Measurements from ENCODE around the gene TRAM2.

DNA sequence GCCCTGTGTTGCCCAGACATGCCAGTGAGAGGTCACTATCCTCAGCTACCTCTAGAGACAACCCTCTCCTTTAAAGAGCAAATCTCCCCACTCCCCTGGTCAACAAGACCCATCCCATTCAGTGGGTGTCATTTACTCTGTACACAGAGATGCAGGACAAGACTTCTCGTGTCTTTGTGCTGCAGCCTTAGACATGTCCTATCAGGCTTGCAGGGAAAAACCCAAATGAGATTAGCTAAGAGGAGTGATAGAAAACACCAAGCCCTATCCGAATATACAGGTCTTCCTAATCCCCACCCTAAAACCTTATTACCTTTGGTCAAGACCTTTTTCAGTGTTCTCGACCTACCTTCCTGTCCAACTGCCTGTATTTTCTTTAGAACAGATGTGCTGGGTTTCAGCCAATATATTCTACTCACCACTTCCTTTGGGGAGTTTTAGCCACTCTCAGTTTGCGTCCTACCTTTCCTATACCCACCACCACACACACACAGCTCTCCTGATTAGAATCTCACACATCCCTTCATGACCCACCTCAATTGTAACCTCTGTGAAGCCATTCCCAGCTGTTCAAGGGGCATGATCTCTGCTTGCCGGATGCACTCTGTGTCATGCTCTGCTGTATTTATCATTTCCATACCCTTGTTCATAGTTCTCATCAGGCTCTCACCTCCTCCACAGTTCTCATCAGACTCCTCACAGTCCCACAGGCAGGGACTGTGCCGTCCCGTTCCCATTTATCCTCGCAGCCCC lies 39.7 kb downstream of the TRAM2 start:
- TF ChIP-seq, protein P1, sequence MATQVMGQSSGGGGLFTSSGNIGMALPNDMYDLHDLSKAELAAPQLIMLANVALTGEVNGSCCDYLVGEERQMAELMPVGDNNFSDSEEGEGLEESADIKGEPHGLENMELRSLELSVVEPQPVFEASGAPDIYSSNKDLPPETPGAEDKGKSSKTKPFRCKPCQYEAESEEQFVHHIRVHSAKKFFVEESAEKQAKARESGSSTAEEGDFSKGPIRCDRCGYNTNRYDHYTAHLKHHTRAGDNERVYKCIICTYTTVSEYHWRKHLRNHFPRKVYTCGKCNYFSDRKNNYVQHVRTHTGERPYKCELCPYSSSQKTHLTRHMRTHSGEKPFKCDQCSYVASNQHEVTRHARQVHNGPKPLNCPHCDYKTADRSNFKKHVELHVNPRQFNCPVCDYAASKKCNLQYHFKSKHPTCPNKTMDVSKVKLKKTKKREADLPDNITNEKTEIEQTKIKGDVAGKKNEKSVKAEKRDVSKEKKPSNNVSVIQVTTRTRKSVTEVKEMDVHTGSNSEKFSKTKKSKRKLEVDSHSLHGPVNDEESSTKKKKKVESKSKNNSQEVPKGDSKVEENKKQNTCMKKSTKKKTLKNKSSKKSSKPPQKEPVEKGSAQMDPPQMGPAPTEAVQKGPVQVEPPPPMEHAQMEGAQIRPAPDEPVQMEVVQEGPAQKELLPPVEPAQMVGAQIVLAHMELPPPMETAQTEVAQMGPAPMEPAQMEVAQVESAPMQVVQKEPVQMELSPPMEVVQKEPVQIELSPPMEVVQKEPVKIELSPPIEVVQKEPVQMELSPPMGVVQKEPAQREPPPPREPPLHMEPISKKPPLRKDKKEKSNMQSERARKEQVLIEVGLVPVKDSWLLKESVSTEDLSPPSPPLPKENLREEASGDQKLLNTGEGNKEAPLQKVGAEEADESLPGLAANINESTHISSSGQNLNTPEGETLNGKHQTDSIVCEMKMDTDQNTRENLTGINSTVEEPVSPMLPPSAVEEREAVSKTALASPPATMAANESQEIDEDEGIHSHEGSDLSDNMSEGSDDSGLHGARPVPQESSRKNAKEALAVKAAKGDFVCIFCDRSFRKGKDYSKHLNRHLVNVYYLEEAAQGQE (IDR thresholded peaks at IDR 0.05) = no peak
- TF ChIP-seq, protein P2, sequence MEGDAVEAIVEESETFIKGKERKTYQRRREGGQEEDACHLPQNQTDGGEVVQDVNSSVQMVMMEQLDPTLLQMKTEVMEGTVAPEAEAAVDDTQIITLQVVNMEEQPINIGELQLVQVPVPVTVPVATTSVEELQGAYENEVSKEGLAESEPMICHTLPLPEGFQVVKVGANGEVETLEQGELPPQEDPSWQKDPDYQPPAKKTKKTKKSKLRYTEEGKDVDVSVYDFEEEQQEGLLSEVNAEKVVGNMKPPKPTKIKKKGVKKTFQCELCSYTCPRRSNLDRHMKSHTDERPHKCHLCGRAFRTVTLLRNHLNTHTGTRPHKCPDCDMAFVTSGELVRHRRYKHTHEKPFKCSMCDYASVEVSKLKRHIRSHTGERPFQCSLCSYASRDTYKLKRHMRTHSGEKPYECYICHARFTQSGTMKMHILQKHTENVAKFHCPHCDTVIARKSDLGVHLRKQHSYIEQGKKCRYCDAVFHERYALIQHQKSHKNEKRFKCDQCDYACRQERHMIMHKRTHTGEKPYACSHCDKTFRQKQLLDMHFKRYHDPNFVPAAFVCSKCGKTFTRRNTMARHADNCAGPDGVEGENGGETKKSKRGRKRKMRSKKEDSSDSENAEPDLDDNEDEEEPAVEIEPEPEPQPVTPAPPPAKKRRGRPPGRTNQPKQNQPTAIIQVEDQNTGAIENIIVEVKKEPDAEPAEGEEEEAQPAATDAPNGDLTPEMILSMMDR (IDR thresholded peaks at IDR 0.05; ENCODE audit: low read depth, low read length, missing input control) = no peak
- no peak for TF ChIP-seq YY1 (IDR thresholded peaks at IDR 0.05)
- TF ChIP-seq TAF1 (conservative IDR thresholded peaks at IDR 0.05) = no peak

Data from liver (tissue), 3 donors.